NCI-H446 (cell line): ENCODE data around the gene CISH.
A peak's percentile ranks its signal among the peaks of the same experiment; 100 is the strongest.

Source experiments
- DNase-seq, 2 experiments: peaks; one replicate each; lab custom pipeline; 2025; lab: John Stamatoyannopoulos, UW

Gene CISH

GRCh38 chr3:50611464-50612233 is at the start of gene CISH:
Gene CISH (minus strand): TSS chr3:50611774. CDS start chr3:50611650, 124 bp downstream.
- peak; percentile 83 to 94 for DNase-seq

- no peak for DNase-seq
Measured at GRCh38 chr3:50660386-50660785, 48.8 kb upstream of the CISH start.

GRCh38 chr3:50658831-50659230 is 47.3 kb upstream of the CISH start:
- DNase-seq, result no peak

- DNase-seq, result no peak
Measured at GRCh38 chr3:50658416-50658815, 46.8 kb upstream of the CISH start.

GRCh38 chr3:50657816-50658215 is 46.2 kb upstream of the CISH start:
- DNase-seq, result no peak

- no peak for DNase-seq
Measured at GRCh38 chr3:50657407-50657806, 45.8 kb upstream of the CISH start.

GRCh38 chr3:50656417-50657195 is 45.0 kb upstream of the CISH start:
- DNase-seq, result no peak

GRCh38 chr3:50655009-50655830 is 43.6 kb upstream of the CISH start:
- DNase-seq, result no peak

GRCh38 chr3:50653937-50654595 is 42.5 kb upstream of the CISH start:
- no peak for DNase-seq

GRCh38 chr3:50652709-50653108 is 41.1 kb upstream of the CISH start:
- DNase-seq, result no peak

GRCh38 chr3:50651920-50652529 is 40.5 kb upstream of the CISH start:
- DNase-seq, result no peak

- DNase-seq, result no peak
Measured at GRCh38 chr3:50651445-50651844, 39.9 kb upstream of the CISH start.

GRCh38 chr3:50650018-50650417 is 38.4 kb upstream of the CISH start:
- no peak for DNase-seq

GRCh38 chr3:50649451-50649931 is 37.9 kb upstream of the CISH start:
- DNase-seq, result peak in 1 of 2 experiments; percentile 19

GRCh38 chr3:50648944-50649343 is 37.4 kb upstream of the CISH start:
- DNase-seq, result no peak

GRCh38 chr3:50648313-50648712 is 36.7 kb upstream of the CISH start:
- no peak for DNase-seq

- DNase-seq, result no peak
Measured at GRCh38 chr3:50645378-50645777, 33.8 kb upstream of the CISH start.

- DNase-seq, result no peak
Measured at GRCh38 chr3:50644561-50644960, 33.0 kb upstream of the CISH start.

GRCh38 chr3:50642382-50642781 is 30.8 kb upstream of the CISH start:
- DNase-seq, result no peak

- DNase-seq, result no peak
Measured at GRCh38 chr3:50639055-50639494, 27.5 kb upstream of the CISH start.

GRCh38 chr3:50637945-50638344 is 26.4 kb upstream of the CISH start:
- DNase-seq, result no peak
